Astrocyte (in vitro differentiated cells and primary cell): Measurements from ENCODE around the gene CIAO2B. TPM values are rescaled to one million over a fixed set of nuclear protein-coding genes. Genes with fewer than 3 reads are reported as not detected.
"Not testable (repeated sequence)": the region's sequence is repeated elsewhere in the genome, so short reads cannot be mapped to it uniquely, and the experiment has no call there.

Source experiments
- DNase-seq: peaks from one replicate; pipeline ENCODE4 v3.0.0-alpha.2; 2010; ENCODE audit warnings: low read depth
- FAIRE-seq: peaks from 2 replicates; lab custom pipeline; 2011; peaks lifted over from hg19 to GRCh38; lab: Jason Lieb, UNC
- H2AFZ ChIP-seq: 2 replicates; pipeline ENCODE4 v1.6.0; 2012; ENCODE audit warnings: low read depth, low read length, inconsistent platforms
- H3K27ac ChIP-seq: 2 replicates; pipeline ENCODE4 v1.5.1; 2011; ENCODE audit warnings: low read depth, low read length, inconsistent platforms
- H3K27me3 ChIP-seq: 2 replicates; pipeline ENCODE4 v1.6.0; 2011; ENCODE audit warnings: low read length, inconsistent platforms; ENCODE audit not compliant: insufficient read depth
- H3K36me3 ChIP-seq: 2 replicates; pipeline ENCODE4 v1.5.1; 2011; ENCODE audit warnings: low read length, inconsistent platforms; ENCODE audit not compliant: insufficient read depth
- H3K4me1 ChIP-seq: 2 replicates; pipeline ENCODE4 v1.5.1; 2011; ENCODE audit warnings: low read length, inconsistent platforms; ENCODE audit not compliant: insufficient read depth
- H3K4me2 ChIP-seq: 2 replicates; pipeline ENCODE4 v1.6.0; 2012; ENCODE audit warnings: low read length, inconsistent platforms
- H3K4me3 ChIP-seq: 2 replicates; pipeline ENCODE4 v1.5.1; 2011; ENCODE audit warnings: low read depth, mild to moderate bottlenecking, low read length, inconsistent platforms; ENCODE audit not compliant: insufficient read depth
- H3K79me2 ChIP-seq: 2 replicates; pipeline ENCODE4 v1.6.0; 2012; ENCODE audit warnings: mild to moderate bottlenecking, low read length, inconsistent platforms; ENCODE audit not compliant: insufficient read depth
- H3K9ac ChIP-seq: 2 replicates; pipeline ENCODE4 v1.6.0; 2012; ENCODE audit warnings: mild to moderate bottlenecking, low read length, inconsistent platforms
- H3K9me3 ChIP-seq: 2 replicates; pipeline ENCODE4 v1.5.1; 2012; ENCODE audit warnings: low read depth, mild to moderate bottlenecking, low read length, inconsistent platforms; ENCODE audit not compliant: insufficient read depth
- H4K20me1 ChIP-seq: 2 replicates; pipeline ENCODE4 v1.6.0; 2012; ENCODE audit warnings: low read length, inconsistent platforms; ENCODE audit not compliant: insufficient read depth
- H3K27ac Mint-ChIP-seq: one replicate; pipeline ENCODE4 v1.8.0; 2021; ENCODE audit warnings: mild to moderate bottlenecking, mixed read lengths; ENCODE audit not compliant: unreplicated experiment
- H3K27me3 Mint-ChIP-seq: one replicate; pipeline ENCODE4 v1.8.0; 2021; ENCODE audit warnings: low read depth, mixed read lengths; ENCODE audit not compliant: unreplicated experiment
- H3K36me3 Mint-ChIP-seq: one replicate; pipeline ENCODE4 v1.8.0; 2021; ENCODE audit warnings: low read depth, mixed read lengths; ENCODE audit not compliant: unreplicated experiment
- H3K4me1 Mint-ChIP-seq: one replicate; pipeline ENCODE4 v1.8.0; 2021; ENCODE audit warnings: low read depth, mixed read lengths; ENCODE audit not compliant: unreplicated experiment
- H3K4me3 Mint-ChIP-seq: one replicate; pipeline ENCODE4 v1.8.0; 2021; ENCODE audit warnings: mild to moderate bottlenecking, moderate library complexity, mixed read lengths; ENCODE audit not compliant: unreplicated experiment
- H3K9me3 Mint-ChIP-seq: one replicate; pipeline ENCODE4 v1.8.0; 2021; ENCODE audit warnings: mild to moderate bottlenecking, mixed read lengths; ENCODE audit not compliant: unreplicated experiment
- EZH2 ChIP-seq: IDR thresholded peaks from 2 replicates; pipeline ENCODE4 v1.6.1; 2012; ENCODE audit warnings: mild to moderate bottlenecking, low read length, inconsistent platforms; ENCODE audit not compliant: insufficient read depth
- total RNA-seq: library from RNA; stranded (reverse); gene quantifications from 2 replicates; pipeline ENCODE4 v1.2.1, GENCODE V29; 2021
- TF ChIP-seq, protein P1 (sequence below): IDR thresholded peaks from 2 replicates; pipeline ENCODE4 v1.5.1; 2011; ENCODE audit warnings: low read depth, mild to moderate bottlenecking, inconsistent platforms, low read length, moderate library complexity; ENCODE audit not compliant: insufficient read depth

The CIAO2B gene
- total RNA-seq, 1 donor from 2014 or later: 75.6 TPM

DNA sequence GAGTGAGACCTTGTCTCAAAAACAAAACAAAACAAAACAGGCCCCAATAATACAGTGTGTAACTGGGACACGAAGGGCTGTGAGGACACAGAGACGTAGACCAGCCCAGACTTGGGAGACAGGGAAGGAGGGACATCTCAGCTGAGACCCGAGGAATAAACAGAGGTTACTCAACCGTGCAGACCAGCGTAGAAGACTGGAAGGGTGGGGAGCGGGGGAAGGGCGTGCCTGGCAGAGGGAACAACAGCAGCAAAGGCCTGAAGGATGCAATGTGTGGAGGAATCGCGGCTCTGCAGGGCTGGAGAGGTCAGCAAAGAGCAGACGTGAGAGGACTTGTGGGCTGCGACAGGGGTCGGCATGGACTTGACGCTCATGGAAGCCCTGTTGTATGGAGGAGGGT lies 42.5 kb upstream of the CIAO2B start:
- DNase-seq (no peak), FAIRE-seq (no peak)
- Histone ChIP-seq H3K4me2 (no peak overlapping the region), H3K79me2 (no peaks in the 10 kb centered on the region), H3K36me3 (no peaks in the 10 kb centered on the region), H3K9ac (no peak overlapping the region), H3K4me1 (peaks cover under 1% of the 10 kb centered on the region), H4K20me1 (no peaks in the 10 kb centered on the region), H3K27ac (no peak overlapping the region), H3K4me3 (no peak overlapping the region), H2AFZ (no peak overlapping the region), H3K9me3 (no peaks in the 10 kb centered on the region), H3K27me3 (no peaks in the 10 kb centered on the region)
- peaks cover 1% of the 10 kb centered on the region for H3K4me1 Mint-ChIP-seq
- H3K4me3 Mint-ChIP-seq: no peak overlapping the region
- H3K27ac Mint-ChIP-seq: no peak overlapping the region
- TF ChIP-seq, protein P1, sequence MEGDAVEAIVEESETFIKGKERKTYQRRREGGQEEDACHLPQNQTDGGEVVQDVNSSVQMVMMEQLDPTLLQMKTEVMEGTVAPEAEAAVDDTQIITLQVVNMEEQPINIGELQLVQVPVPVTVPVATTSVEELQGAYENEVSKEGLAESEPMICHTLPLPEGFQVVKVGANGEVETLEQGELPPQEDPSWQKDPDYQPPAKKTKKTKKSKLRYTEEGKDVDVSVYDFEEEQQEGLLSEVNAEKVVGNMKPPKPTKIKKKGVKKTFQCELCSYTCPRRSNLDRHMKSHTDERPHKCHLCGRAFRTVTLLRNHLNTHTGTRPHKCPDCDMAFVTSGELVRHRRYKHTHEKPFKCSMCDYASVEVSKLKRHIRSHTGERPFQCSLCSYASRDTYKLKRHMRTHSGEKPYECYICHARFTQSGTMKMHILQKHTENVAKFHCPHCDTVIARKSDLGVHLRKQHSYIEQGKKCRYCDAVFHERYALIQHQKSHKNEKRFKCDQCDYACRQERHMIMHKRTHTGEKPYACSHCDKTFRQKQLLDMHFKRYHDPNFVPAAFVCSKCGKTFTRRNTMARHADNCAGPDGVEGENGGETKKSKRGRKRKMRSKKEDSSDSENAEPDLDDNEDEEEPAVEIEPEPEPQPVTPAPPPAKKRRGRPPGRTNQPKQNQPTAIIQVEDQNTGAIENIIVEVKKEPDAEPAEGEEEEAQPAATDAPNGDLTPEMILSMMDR: no peak
- TF ChIP-seq EZH2: no peak
- H3K36me3 Mint-ChIP-seq: no peaks in the 10 kb centered on the region
- H3K27me3 Mint-ChIP-seq: peaks cover 13% of the 10 kb centered on the region
- H3K9me3 Mint-ChIP-seq: no peaks in the 10 kb centered on the region

DNA sequence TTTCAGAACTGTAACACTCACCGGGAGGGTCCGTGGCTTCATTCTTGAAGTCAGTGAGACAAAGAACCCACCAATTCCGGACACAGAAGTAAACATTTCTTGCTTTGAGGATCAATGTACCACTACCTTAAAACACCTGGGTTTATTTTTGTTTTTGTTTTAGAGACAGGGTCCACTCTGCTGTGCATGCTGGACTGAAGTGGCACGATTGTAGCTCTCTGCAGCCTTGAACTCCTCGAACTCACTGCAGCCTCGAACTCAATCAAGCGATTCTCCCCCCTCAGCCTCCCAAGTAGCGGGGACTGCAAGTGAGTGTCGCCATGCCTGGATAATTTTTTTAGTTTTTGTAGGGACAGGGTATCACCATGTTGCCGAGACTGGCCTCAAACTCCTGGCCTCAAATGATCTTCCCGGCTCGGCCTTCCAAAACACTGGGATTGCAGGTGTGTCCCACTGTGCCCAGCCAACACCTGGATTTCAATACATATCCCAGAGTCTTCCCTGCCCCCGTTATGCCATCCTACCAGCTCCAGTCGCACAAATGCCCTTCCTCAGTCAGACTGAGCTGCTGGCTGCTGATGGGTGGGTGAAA lies 41.2 kb upstream of the CIAO2B start:
- Histone ChIP-seq H3K4me3 (no peak overlapping the region), H2AFZ (no peak overlapping the region), H3K4me2 (no peak overlapping the region), H4K20me1 (no peaks in the 10 kb centered on the region), H3K4me1 (peaks cover 12% of the 10 kb centered on the region), H3K27me3 (no peaks in the 10 kb centered on the region), H3K9ac (no peak overlapping the region), H3K9me3 (no peaks in the 10 kb centered on the region), H3K27ac (no peak overlapping the region), H3K79me2 (no peaks in the 10 kb centered on the region), H3K36me3 (no peaks in the 10 kb centered on the region)
- H3K27ac Mint-ChIP-seq: no peak overlapping the region
- H3K36me3 Mint-ChIP-seq: no peaks in the 10 kb centered on the region
- peaks cover 6% of the 10 kb centered on the region for H3K4me1 Mint-ChIP-seq
- H3K27me3 Mint-ChIP-seq: peaks cover 8% of the 10 kb centered on the region
- no peak for DNase-seq
- H3K4me3 Mint-ChIP-seq: peak overlapping the region; percentile 34
- no peaks in the 10 kb centered on the region for H3K9me3 Mint-ChIP-seq
- TF ChIP-seq EZH2: no peak
- TF ChIP-seq, protein P1: no peak
- no peak for FAIRE-seq

DNA sequence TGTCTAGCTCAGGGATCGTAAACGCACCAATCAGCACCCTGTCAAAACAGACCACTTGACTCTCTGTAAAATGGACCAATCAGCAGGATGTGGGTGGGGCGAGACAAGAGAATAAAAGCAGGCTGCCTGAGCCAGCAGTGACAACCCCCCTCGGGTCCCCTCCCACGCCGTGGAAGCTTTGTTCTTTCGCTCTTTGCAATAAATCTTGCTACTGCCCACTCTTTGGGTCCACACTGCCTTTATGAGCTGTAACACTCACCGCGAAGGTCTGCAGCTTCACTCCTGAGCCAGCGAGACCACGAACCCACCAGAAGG lies 40.7 kb upstream of the CIAO2B start:
- not testable (repeated sequence) for H3K4me3 ChIP-seq, DNase-seq, H3K79me2 ChIP-seq, H3K4me2 ChIP-seq, H3K27ac Mint-ChIP-seq, H3K27ac ChIP-seq, H3K9me3 ChIP-seq, H2AFZ ChIP-seq, H3K4me3 Mint-ChIP-seq, H3K27me3 Mint-ChIP-seq, H3K9ac ChIP-seq, H3K36me3 ChIP-seq, H4K20me1 ChIP-seq, H3K4me1 Mint-ChIP-seq, H3K36me3 Mint-ChIP-seq, FAIRE-seq, H3K27me3 ChIP-seq, H3K9me3 Mint-ChIP-seq
- H3K4me1 ChIP-seq: peaks cover 12% of the 10 kb centered on the region

DNA sequence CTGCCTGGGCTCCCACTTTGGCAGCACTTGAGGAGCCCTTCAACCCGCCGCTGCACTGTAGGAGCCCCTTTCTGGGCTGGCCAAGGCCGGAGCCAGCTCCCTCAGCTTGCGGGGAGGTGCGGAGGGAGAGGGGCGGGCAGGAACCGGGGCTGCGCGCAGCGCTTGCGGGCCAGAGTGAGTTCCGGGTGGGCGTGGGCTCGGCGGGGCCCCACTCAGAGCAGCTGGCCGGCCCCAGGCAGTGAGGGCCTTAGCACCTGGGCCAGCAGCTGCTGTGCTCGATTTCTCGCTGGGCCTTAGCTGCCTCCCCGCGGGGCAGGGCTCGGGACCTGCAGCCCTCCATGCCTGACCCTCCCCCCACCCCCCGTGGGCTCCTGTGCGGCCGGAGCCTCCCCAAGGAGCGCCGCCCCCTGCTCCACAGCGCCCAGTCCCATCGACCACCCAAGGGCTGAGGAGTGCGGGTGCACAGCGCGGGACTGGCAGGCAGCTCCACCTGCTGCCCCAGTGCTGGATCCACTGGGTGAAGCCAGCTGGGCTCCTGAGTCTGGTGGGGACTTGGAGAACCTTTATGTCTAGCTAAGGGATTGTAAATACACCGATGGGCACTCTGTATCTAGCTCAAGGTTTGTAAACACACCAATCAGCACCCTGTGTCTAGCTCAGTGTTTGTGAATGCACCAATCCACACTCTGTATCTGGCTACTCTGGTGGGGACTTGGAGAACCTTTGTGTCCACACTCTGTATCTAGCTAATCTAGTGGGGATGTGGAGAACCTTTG lies 40.1 kb upstream of the CIAO2B start:
- H3K27me3 Mint-ChIP-seq: peaks cover 11% of the 10 kb centered on the region
- H3K27ac ChIP-seq, H4K20me1 ChIP-seq, H2AFZ ChIP-seq, H3K27me3 ChIP-seq, H3K4me2 ChIP-seq, FAIRE-seq, H3K9ac ChIP-seq, H3K36me3 ChIP-seq, H3K4me3 Mint-ChIP-seq, H3K9me3 Mint-ChIP-seq, DNase-seq, H3K36me3 Mint-ChIP-seq, H3K9me3 ChIP-seq, H3K27ac Mint-ChIP-seq, H3K4me1 Mint-ChIP-seq, H3K4me3 ChIP-seq, H3K79me2 ChIP-seq: not testable (repeated sequence)
- H3K4me1 ChIP-seq: peaks cover 12% of the 10 kb centered on the region
